Stimulated activated CD8-positive, alpha-beta memory T cell treated with anti-CD3 and anti-CD28 coated beads, Interleukin-7, amount 100 ng/mL, for 48 hours (primary cell): Measurements from ENCODE around the gene REPIN1.

ENCODE experiments used
- DNase-seq, 2 donors: peaks; one replicate each; pipeline ENCODE4 v3.0.0-alpha.2; 2020; ENCODE audit warnings: low read depth in 1 of 2; ENCODE audit errors: extremely low read depth in 1 of 2

REPIN1 gene

DNA sequence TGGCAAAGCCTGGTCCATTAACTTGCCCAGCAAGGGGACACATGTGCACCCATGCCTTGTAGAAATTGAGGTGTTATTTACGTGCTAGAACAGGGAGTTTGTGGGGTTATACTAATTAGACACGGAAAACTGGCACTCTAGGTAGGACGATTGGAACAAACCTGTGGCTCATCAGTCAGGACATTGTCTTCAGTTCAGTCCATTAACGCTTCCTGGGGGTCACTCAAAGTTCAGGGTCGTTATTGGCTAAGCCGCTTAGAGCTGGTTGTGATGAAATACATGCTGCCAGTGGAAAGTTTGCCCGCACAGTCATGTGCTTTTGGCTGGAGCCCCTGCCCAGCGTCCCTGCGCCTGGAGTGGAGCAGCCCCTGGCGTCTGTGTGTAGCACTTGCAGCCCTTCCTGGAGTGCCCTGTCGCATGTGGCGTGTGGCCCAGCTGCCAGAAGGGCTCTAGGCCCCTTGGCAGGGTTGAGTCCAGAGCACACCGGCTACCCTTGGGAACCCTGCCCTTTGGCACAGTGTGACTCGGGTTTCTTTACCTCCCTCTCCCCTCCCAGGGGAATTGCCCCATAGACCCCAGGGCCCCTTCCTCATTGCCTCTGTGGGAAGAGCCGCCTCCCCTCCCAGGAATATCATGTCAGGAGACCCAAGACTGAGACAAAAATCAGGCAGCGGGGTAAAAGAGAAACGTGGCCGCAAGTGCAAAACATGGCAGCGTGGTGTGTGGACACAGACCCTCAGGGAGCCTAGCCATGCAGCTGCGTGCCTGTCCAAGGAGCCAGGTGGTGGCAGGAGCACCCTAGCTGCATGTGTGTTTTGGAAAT, 20.3 kb downstream of the REPIN1 start:
- no peak for DNase-seq

DNA sequence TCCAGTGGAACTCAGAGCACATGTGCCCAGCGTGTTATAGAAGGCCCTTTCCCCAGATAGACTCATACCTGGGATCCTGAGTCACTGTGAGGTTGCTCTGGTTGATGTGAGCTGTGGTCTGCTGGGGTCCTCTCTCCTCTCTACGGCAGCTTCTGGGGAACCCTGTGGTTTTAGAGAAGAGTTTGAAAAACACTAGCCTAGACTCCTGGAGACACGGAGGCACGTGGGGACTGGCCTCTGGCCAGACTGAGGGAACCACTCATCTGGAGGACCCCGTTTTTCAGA, 20.9 kb downstream of the REPIN1 start:
- no peak for DNase-seq

DNA sequence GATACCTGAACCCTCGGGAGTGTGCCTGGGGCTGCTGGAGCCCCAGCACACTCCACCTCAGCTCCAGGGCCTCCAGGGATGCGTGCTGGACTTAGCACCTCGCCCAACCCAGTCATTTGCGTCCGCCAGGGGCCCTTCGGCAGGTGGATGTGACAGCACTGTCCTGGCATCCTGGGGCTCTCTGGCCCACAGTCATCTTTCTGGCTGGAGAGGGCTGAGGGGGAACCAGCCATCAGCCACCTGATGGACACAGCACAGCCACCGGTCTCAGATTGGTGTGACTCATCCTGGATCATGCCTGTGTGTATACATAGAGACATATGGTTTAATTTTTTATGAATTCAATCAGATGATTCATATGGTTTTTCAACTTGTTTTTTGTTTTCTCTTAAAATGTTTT, 21.6 kb downstream of the REPIN1 start:
- DNase-seq = no peak

DNA sequence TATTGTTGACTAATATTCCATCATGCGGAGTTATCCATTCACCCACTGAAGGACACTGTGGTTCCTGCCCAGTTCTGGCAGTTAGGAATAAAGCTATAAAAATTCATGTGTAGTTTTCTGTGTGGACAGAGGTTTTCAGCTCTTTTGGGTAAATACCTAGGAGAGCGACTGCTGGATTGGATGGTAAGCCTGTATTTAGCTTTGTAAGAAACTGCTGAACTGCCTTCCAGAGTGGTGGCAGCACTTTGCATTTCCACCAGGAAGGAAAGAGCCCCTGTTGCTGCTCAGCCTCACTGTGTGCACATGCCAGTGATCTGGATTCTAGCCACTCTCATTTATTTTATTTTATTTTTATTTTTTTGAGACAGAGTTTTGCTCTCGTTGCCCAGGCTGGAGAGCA, 24.7 kb downstream of the REPIN1 start:
- no peak for DNase-seq

DNA sequence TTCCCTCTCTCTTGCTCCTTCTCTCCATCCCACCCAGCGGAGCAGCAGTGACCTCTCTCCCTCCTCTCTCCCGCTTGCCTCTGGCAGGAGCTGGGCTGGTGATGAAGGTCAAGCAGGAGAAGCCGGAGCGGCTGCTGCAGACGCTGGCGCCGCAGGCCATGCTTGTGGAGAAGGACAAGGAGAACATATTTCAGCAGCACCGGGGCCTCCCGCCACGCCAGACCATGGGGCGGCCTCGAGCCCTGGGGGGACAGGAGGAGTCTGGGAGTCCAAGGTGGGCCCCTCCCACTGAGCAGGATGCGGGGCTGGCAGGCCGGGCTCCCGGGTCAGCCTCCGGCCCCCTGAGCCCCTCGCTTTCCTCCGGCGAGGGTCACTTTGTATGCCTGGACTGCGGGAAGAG, 27.8 kb downstream of the REPIN1 start:
- DNase-seq = no peak

DNA sequence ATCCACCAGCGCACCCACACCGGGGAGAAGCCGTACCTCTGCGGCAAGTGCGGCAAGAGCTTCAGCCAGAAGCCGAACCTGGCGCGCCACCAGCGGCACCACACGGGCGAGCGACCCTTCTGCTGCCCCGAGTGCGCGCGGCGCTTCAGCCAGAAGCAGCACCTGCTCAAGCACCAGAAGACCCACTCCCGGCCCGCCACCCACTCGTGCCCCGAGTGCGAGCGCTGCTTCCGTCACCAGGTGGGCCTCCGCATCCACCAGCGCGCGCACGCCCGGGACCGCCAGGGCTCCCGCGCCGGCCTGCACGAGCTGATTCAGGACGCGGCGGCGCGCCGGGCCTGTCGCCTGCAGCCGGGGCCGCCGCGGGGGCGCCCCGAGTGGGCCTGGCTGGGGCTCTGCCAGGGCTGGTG, 28.2 kb downstream of the REPIN1 start:
- DNase-seq = no peak

DNA sequence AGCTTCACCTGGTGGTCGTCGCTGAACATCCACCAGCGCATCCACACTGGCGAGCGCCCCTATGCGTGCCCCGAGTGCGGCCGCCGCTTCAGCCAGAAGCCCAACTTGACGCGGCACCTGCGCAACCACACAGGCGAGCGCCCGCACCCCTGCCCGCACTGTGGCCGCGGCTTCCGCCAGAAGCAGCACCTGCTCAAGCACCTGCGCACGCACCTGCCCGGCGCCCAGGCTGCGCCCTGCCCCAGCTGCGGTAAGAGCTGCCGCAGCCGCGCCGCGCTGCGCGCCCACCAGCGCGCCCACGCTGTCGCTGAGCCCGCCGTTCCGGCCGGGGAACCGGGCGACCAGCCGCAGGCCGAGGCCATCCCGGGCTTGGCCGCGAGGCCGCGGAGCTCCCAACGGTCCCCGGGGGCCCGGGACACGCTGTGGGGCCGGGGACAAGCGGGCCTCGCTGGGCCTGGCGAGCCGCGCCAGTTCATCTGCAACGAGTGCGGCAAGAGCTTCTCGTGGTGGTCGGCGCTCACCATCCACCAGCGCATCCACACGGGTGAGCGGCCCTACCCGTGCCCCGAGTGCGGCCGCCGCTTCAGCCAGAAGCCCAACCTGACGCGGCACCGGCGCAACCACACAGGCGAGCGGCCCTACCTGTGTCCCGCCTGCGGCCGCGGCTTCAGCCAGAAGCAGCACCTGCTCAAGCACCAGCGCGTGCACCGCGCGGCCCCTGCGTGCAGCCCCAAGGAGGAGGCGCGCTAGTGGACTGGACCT, 28.9 kb downstream of the REPIN1 start:
- DNase-seq = no peak

DNA sequence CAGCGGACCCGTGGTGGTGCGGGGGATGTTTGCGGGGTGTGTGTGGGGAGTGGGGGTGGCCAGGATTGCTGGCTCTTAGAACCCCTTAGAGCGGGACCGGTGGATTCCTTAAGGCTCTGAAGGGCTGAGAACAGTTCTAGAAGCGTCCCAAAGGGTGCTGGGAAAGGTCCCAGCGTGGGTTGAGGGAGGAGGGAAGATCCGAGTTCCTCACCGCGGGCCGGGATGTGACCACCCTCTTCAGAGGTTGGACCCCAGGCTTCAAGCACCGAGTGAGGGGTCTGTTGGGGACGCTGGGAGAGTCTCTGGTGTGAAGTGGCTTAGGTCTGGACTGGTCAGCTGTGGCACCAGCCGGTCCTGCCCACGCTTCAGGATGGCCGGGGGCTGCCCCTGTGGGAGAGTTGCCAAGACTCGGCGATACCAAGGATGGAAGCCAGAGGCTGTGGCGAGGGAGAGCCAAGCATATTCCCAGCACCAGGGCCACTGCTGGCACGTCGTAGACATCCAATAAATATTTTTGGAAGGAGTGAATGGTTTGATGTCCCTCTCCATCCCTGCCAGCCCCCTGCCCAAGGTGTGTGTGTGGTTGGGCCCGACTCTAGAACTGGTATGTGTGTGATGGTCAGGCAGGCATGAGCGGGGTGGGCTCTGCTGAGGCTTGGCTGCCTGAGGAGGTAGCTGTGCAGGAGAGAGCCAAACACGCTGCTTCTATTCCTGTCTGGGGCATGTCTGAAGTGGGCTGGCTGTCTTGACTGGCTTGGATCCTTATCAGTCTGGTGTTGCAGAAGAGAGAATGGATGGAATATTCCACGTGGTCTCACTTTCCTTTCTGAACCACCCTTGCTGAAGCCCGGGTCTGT, 29.7 kb downstream of the REPIN1 start:
- no peak for DNase-seq

DNA sequence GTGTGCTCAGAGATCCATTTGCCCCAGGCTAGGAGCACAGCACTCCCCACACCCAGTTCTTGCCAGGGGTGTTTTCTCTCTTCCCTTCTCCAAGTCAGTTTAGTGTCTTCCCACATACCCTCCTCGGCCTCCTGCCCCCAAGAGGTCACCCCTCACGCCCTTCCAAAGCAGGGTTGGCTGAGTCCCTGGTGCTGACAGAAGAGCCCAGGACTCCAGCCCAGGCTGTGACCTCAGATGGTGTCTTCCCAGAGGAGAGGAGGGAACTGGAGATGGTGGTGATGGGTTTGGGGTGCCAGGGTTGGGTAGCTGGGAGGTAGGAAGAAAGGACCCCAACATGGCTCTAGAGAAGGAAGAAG, 30.3 kb downstream of the REPIN1 start:
- DNase-seq = no peak

DNA sequence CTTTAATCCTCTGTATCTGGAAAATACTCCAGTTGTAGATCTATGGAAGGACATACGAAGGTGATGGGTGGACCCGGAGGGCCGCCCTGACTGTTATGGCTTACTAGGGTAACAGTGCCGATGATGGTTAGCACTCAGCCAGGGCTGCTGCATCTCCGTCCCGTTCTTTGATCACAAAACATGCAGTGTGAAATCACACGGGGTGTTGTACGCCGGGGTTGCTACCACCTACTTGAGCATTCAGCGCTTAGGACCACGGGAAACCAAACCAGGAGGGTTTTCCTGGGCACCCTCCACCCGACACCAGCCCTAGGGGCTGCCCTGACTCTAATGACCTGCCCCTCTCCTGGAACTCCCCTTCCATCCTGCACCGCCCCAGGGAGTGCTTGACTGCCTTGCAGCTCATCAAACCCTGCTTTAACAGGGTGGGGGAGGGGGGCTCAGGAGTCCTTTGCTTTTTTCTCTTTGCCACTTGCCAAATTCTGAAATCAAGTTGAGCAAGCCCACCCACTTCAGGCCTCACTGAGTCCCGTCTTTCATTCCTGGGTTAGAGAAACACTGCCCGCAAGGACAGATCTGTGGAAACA, 30.9 kb downstream of the REPIN1 start:
- DNase-seq = no peak

DNA sequence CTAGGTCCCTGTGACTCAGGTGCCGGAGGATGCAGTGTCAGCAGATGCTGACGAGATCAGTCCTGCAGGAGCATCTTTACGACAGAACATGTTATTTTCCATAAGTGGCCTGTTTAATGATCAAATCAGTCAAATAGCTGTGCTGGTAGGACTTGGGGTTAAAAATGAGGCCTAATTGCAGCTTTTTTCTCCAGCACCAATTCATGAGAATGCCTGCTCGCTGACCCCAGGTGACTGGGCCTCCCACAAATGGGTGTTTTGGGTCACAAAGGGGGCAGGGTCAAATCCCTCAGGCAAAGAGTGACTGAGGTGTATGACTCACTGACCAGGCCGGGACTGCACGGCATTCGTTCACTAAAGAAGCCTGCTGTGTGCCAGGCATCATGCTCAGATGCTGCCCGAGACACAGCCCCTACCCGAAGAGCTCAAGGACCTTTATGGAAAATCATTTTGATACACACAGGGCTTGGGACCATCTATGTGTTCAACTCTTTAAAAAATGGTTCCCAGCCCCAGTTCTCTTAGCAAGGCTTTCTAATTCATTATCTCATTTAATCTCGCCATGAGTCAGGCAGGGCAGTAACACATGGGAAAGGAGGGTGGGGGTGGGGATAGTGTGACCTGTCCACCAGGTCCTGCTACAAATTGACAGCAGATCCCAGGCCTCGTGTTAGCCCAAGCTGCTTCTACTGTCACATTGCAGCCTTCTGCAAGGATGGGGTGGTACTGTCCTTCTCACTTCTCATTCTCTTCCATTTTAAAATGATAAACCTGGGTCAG, 31.6 kb downstream of the REPIN1 start:
- DNase-seq = no peak

DNA sequence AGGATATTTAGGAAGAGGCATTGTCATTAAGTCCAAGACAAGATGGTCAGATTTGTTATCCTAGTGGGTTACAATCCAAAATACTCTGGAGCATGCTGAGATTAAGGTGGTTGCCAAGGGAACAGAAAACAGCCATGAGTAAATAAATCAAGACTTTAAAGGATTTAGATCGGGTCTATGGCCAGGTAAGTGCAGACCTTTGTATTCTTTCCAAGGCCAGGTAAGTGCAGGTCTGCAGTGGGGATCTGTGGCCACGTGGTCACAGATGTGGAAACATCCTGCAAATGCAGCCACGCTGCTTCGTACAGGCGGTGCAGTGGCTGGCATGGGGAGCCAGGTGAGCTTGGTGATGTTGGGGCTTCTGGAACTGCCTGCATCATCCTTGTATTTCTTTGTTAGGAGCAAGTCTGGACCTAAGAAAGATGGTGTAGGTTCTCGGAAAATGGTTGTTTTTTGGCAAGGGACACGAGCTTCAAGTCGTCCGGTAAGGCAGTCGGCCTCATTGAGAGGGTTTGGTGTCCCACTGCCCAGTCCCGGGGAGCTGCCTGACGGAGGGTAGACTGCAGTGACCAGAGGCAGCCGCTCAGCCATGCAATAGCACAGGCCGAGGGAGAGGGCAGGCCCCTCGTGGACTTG, 32.3 kb downstream of the REPIN1 start:
- no peak for DNase-seq

DNA sequence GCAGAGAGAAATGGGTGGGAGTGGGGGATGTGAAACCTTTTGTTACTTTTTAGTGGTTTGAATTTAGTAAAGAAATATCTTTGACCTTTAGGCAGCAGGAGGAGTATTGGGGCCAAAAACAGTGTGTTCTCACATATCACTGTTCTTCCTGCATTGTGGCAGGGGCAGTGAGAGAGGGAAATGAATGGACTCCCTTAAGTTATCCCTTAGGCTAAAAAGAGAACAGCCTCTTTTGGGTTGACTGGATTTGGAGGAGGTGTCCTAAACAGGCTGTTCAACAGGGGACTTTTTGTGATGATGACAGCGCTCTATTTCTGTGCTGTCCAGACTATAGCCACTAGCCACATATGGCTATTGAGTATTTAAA, 32.8 kb downstream of the REPIN1 start:
- no peak for DNase-seq

DNA sequence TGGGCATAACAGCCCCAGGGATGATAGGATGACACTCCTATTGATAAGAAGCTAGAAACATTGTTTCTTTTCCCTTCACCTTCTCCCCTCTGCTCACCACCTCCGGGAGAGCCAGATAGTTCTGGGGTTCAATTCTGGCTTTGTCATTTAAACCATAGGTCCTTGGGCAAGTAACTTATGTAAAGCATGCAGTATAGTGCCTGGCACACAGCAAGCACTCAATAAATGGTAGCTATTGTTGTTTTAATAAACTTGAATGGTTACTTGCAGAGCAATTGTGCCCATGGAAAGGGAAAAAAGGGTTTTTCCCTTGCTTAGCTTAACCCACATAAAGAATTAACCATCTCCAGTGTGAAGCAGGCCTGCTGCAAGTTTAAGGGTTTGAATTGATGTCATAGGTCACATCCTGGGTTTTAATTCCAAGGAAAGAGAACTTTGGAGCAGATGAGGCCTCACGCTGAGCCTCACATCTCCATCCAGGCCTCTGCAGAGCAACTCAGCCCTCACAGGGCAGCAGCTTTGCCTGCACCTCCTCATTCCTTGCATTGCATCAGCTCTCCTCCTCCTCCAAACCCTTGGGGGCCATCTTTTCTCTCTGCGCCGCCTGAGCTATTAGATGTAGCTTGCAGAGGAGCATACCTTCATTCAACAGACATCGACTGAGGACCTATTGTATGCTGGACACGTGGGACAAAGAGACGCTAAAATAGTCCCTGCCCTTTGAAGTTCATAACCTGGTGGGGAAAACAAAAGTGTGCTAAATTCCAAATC, 33.4 kb downstream of the REPIN1 start:
- no peak for DNase-seq

DNA sequence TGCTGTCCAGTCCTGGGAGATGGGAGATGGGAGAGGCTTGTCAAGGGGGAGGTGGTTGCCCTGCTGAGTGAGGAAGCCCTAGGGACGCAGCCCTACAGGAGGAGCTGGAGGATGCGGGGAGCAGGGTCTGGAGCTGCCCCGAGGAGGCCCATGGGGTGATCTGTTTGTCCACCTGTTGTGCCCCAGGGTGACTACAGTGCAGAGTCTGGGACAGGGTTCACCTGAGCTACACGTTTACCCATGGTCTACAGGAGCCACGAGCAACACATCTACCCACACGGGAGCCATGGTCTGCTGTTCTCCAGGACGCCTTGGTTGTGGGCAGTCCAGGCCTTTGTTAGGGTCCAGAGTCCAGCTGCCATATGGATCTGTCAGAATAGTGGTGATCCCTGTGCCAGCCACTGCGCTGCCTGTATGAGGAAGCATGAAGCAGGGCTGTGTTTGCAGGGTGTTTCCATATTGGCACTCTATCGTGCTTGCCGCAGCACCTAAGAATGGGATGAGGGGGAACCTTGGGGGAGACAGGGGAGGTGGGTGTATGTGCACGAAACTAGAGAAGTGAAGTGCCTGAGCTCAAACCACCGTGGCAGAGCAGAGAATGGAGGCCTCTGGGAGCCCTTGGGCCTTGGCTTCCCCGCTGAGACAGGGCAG, 34.2 kb downstream of the REPIN1 start:
- no peak for DNase-seq

DNA sequence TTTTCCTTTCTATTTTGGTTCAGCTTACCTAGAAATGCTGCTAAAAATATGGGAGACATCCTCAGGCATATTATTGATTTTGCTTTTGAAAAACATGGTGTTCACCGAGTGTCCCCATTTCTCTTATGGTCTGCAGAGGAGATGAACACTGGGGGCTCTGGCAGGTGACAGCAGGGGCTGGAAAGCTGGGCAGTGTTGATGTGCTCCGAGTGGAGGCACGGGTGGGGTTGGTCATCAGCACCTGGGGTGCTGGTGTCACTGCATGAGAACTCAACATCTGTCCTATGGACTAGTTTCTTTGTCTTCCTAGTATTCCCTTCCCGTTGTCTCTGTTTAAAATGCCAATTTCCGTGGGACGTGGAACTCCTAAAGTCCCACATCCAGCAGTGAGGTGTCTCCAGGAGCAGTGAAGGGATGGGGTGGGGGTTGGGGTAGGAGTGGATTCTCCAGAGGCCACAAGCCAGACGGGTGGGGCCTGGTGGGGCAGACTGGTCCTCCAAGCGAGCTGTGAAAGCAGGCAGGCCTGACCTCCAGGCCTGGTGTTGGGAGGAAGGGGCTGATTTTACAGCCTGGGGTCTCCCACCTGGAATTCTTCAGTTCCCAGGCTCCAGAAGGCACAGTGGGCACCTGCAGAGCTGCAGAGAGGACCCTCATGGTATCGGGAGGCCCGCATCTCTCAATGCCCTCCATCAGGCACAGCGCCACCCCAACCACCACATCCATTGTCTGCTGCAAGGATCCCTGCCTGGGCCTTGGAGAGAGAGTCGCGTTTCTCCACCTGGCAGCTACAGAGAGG, 35.0 kb downstream of the REPIN1 start:
- no peak for DNase-seq

DNA sequence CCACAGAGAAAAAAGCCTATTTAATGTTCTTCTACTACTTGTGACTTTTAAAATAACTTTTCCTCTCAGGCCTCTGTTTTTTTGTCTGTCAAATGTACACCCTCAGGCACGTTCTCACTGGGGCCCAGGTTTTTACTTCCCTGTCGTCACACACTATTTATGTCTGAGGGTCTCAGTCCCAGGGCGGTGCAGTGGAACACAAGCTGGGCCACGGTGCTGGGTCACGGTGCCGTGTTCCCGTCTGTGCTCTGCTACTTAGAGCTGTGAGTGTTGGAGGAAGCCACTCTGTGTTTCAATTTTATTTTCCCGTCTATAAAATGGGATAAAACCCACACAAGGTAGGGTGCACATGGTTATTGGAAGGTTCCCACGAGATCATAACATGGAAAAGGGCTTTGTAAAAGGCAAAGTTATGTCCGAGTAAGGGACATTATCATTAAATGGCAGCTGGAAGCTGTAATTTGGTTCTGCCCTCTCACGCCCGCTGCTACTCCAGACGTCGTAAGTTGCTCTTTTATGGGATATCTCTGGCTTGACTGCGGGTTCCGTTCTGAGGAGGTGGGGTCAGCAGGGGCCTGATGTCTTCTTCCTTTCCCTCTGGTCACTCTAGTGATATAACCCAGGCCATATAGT, 35.7 kb downstream of the REPIN1 start:
- DNase-seq = no peak
